ENCODE measurements around the gene INPP4A.
A peak's percentile ranks its signal among the peaks of the same experiment; 100 is the strongest.

INPP4A gene

DNA sequence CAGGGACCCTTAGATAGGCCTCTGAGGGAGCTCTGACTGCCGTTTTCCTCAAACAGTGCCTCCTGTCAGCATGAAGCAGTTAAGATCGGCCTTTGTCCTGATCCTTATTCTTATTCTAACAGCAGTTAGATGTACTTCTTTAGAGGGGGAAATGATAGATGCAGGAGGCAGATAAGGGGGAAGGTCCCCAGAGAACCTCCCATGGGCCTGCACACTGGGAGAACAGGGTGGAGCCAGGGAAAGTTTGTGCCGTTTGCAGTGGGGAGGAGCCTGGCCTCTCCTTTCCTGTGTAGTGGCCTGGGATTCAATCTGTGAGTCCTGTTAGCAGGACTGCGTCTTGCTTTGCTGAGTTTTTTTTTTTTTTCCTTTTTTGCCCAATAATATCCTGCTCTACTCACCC is 7.9 kb upstream of the INPP4A start:
- WGBS, 2 experiments (ENCODE audit: insufficient coverage in 2 of 2) = 71 to 88% methylated on average over 1 of the region's 4 CpGs
- Histone ChIP-seq H3K36me3 (ENCODE audit: control insufficient read depth, insufficient read depth, low read length) (no peaks in the 10 kb centered on the region), H3K27ac (ENCODE audit: low read depth, low read length, severe bottlenecking) (no peak overlapping the region), H3K4me1 (ENCODE audit: control insufficient read depth, insufficient read depth, low read length, poor library complexity, severe bottlenecking) (no peaks in the 10 kb centered on the region), H3K9me3 (ENCODE audit: control insufficient read depth, low read length) (no peaks in the 10 kb centered on the region), H3K4me3 (ENCODE audit: extremely low read depth, insufficient read depth, low read length, poor library complexity, severe bottlenecking) (no peak overlapping the region)

DNA sequence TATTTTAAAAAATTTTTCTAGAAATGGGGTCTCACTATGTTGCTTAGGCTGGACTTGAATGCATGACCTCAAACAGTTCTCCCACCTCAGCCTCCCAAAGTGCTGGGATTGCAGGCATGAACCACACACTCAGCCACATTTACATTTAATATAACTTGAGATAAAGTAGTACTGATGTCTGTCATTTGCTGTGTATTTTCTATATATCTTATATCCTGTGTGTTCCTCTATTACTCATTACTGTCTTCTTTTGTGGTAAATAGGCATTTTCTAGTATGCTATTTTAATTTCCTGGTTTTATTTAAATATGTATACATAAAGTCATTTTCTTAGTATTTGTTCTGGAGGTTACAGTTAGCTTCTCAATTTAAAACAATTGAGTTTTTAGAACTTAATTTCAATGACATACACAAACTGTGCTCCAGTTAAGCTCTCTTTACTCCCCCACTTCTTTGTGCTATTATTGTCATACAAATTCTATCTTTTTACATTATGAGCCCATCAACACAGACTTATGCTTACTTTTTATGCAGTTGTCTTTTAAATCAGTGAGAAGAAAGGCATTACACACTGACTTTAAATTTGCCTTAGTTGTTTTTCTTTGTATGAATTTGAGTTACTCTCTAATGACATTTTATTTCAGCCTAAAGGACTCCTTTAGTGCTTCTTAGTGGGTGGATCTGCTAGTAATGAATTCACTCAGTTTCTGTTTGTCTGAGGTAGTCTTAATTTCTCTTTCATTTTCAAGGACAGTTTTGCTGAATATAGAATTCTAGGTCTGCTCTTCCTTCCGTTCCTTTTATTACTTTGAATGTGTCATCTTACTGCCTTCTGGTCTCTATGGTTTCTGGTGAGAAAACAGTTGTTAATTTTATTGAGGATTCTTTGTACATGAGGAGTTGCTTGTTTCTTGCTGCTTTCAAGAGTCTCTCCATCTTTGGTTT is 6.2 kb upstream of the INPP4A start:
- no CpG with 5 or more reads among the region's 1 CpG for WGBS, 2 experiments (ENCODE audit: insufficient coverage in 2 of 2)
- H3K9me3 ChIP-seq (ENCODE audit: control insufficient read depth, low read length) = no peaks in the 10 kb centered on the region
- H3K36me3 ChIP-seq (ENCODE audit: control insufficient read depth, insufficient read depth, low read length) = no peaks in the 10 kb centered on the region
- H3K27ac ChIP-seq (ENCODE audit: low read depth, low read length, severe bottlenecking) = no peak overlapping the region
- no peak overlapping the region for H3K4me3 ChIP-seq (ENCODE audit: extremely low read depth, insufficient read depth, low read length, poor library complexity, severe bottlenecking)
- no peaks in the 10 kb centered on the region for H3K4me1 ChIP-seq (ENCODE audit: control insufficient read depth, insufficient read depth, low read length, poor library complexity, severe bottlenecking)

DNA sequence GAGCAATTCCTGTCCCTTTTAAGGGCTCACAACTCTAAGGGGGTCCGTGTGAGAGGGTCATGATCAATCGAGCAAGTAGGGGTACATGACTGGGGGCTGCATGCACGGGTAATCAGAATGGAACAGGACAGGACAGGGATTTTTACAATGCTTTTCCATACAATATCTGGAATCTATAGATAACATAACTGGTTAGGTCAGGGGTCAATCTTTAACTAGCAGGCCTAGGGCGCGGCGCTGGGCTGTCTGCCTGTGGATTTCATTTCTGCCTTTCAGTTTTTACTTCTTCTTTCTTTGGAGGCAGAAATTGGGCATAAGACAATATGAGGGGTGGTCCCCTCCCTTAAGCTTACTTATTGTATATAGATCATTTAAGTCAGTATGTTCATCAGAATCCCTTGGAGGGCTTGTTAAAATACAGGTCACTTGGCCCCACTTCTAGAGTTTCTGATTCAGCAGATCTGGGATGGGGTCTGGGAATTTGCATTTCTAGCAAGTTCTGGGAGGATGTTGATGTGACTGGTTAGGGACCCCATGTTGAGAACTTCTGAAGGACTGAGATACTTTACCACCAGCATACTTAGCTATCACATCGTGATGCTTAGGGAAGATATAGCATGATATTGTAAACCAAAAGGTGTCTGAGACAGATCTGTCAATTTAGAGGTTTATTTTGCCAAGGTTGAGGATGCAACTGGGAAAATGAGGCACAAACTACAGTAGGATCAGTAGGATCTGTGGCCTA is 2.8 kb upstream of the INPP4A start:
- no peaks in the 10 kb centered on the region for H3K9me3 ChIP-seq (ENCODE audit: control insufficient read depth, low read length)
- peaks cover 8% of the 10 kb centered on the region for H3K4me1 ChIP-seq (ENCODE audit: control insufficient read depth, insufficient read depth, low read length, poor library complexity, severe bottlenecking)
- H3K36me3 ChIP-seq (ENCODE audit: control insufficient read depth, insufficient read depth, low read length) = no peaks in the 10 kb centered on the region
- H3K27ac ChIP-seq (ENCODE audit: low read depth, low read length, severe bottlenecking) = peak overlapping the region; percentile 23
- no peak overlapping the region for H3K4me3 ChIP-seq (ENCODE audit: extremely low read depth, insufficient read depth, low read length, poor library complexity, severe bottlenecking)
- WGBS, 2 experiments (ENCODE audit: insufficient coverage in 2 of 2) = 67 to 100% methylated on average over 1 of the region's 7 CpGs

DNA sequence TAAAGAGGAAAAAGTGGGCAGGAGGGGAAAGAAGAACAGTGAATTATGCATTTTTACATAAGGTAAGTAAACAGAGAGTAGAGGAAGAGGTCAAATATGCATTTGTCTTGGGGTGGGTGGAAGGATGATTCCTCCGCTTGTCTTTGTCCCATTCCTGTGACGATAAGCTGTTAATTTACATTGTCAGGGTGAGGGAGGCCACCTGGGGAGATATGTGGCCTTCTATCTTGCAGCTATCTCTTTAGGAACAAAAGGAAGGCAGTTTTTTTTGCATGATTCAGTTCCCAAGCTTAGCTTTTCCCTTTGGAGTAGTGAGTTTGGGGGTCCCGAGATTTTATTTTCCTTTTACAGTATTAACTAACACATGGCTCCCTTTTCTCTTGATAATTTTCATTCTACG is 2.2 kb upstream of the INPP4A start:
- WGBS, 2 experiments (ENCODE audit: insufficient coverage in 2 of 2) = 28% methylated on average over 2 of the region's 4 CpGs; no CpG with 5 or more reads in 1 of the 2 experiments
- no peaks in the 10 kb centered on the region for H3K36me3 ChIP-seq (ENCODE audit: control insufficient read depth, insufficient read depth, low read length)
- peak overlapping the region; percentile 23 for H3K27ac ChIP-seq (ENCODE audit: low read depth, low read length, severe bottlenecking)
- H3K4me3 ChIP-seq (ENCODE audit: extremely low read depth, insufficient read depth, low read length, poor library complexity, severe bottlenecking) = no peak overlapping the region
- H3K4me1 ChIP-seq (ENCODE audit: control insufficient read depth, insufficient read depth, low read length, poor library complexity, severe bottlenecking) = peaks cover 8% of the 10 kb centered on the region
- no peaks in the 10 kb centered on the region for H3K9me3 ChIP-seq (ENCODE audit: control insufficient read depth, low read length)

DNA sequence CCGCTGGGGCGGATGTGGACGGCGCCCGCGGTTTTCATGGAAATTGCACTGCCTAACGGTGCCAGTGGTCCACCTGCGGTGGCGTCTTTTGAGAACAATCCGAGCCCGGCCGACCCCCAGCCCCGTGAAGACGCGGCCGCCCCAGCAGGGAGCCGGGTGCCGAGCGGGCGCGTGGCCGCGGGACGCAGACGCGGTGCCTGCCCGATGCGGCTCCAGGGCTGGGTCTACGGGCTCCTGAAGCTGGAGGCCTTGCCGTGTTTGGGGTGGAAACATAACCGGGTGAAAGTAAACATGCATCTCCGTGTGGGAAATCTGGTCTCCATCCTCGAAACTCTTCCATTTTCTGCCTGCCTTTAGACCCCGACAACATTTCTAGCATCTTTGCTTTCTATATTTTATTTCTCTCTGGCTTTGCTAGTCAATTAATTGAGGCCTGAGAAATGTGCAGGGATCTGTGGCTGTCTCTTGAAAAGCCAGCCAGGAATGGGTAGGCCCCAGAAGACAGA is 572 bp downstream of the INPP4A start:
- Histone ChIP-seq H3K4me3 (ENCODE audit: extremely low read depth, insufficient read depth, low read length, poor library complexity, severe bottlenecking) (peak overlapping the region; percentile 69), H3K27ac (ENCODE audit: low read depth, low read length, severe bottlenecking) (peak overlapping the region; percentile 45), H3K9me3 (ENCODE audit: control insufficient read depth, low read length) (no peaks in the 10 kb centered on the region), H3K4me1 (ENCODE audit: control insufficient read depth, insufficient read depth, low read length, poor library complexity, severe bottlenecking) (peaks cover 8% of the 10 kb centered on the region), H3K36me3 (ENCODE audit: control insufficient read depth, insufficient read depth, low read length) (no peaks in the 10 kb centered on the region)
- 0% methylated on average over 24 to 30 of the region's 34 CpGs for WGBS, 2 experiments (ENCODE audit: insufficient coverage in 2 of 2)

DNA sequence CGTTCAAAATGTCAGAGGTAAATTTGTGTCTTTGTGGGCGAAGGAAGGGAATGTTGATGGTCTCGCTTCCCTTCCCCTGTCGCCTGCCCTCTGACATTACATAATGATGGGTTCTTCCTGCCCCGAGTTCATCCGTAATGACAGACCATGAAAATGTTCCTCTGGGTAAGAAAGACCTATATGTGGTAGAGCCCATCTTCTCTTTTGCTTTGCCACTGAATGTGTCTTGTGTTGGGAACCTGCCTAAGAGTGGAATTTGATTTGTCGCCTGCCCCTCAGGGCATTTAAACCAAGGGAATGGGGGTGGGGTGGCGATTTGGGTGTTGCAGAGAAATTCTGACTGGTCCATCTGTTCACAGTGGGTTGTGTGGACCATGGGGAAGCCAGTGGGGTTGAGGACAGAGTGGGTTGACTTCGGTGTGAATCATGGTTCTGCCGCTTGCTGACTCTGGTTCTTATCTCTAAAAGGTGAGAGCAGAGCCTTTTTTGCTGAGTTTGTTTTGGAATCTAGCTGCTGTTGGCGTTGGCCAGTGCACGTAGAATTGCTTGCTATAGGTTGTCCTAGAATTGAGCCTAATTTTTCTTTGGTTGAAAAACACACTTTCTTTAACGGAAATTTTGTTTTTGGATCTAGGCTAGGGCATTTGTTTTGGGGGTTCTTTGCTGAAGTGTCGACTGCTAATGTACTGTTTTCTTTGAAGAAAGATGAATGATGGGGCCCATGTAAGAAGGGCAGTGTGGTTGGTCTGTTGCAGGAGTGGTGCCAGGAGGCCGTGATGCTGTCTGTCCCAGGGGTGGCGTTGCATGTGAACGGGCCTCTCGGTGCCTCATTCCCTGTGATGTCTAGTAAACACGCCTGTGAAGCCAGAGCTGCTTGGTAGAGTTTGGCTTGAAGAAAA is 1.3 kb downstream of the INPP4A start:
- peaks cover 8% of the 10 kb centered on the region for H3K4me1 ChIP-seq (ENCODE audit: control insufficient read depth, insufficient read depth, low read length, poor library complexity, severe bottlenecking)
- H3K36me3 ChIP-seq (ENCODE audit: control insufficient read depth, insufficient read depth, low read length) = no peaks in the 10 kb centered on the region
- 48 to 57% methylated on average over 10 to 15 of the region's 19 CpGs for WGBS, 2 experiments (ENCODE audit: insufficient coverage in 2 of 2)
- H3K9me3 ChIP-seq (ENCODE audit: control insufficient read depth, low read length) = no peaks in the 10 kb centered on the region
- peak overlapping the region; percentile 45 for H3K27ac ChIP-seq (ENCODE audit: low read depth, low read length, severe bottlenecking)
- H3K4me3 ChIP-seq (ENCODE audit: extremely low read depth, insufficient read depth, low read length, poor library complexity, severe bottlenecking) = peak overlapping the region; percentile 69

DNA sequence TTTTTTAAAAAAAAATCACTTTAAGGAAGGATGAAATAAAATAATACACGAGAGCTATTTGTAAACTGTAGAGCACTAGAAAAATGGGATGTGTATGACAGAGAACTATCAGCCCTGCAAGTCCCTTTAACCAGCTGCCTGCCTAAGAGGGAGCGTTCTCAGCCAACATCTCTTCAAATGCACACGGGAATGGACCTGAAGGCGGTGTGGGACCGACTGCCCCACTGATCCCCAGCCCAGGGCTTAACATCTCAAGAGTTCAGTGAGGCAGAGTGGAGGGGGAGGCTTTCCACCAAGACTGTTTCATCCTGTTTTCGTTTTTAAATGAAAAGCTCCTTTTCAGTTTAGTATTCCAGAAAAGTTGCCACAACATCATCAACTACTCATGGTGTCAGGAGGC is 2.2 kb downstream of the INPP4A start:
- H3K36me3 ChIP-seq (ENCODE audit: control insufficient read depth, insufficient read depth, low read length) = no peaks in the 10 kb centered on the region
- no peaks in the 10 kb centered on the region for H3K9me3 ChIP-seq (ENCODE audit: control insufficient read depth, low read length)
- 84 to 85% methylated on average over 3 to 5 of the region's 6 CpGs for WGBS, 2 experiments (ENCODE audit: insufficient coverage in 2 of 2)
- no peak overlapping the region for H3K4me3 ChIP-seq (ENCODE audit: extremely low read depth, insufficient read depth, low read length, poor library complexity, severe bottlenecking)
- H3K27ac ChIP-seq (ENCODE audit: low read depth, low read length, severe bottlenecking) = no peak overlapping the region
- peaks cover 8% of the 10 kb centered on the region for H3K4me1 ChIP-seq (ENCODE audit: control insufficient read depth, insufficient read depth, low read length, poor library complexity, severe bottlenecking)

DNA sequence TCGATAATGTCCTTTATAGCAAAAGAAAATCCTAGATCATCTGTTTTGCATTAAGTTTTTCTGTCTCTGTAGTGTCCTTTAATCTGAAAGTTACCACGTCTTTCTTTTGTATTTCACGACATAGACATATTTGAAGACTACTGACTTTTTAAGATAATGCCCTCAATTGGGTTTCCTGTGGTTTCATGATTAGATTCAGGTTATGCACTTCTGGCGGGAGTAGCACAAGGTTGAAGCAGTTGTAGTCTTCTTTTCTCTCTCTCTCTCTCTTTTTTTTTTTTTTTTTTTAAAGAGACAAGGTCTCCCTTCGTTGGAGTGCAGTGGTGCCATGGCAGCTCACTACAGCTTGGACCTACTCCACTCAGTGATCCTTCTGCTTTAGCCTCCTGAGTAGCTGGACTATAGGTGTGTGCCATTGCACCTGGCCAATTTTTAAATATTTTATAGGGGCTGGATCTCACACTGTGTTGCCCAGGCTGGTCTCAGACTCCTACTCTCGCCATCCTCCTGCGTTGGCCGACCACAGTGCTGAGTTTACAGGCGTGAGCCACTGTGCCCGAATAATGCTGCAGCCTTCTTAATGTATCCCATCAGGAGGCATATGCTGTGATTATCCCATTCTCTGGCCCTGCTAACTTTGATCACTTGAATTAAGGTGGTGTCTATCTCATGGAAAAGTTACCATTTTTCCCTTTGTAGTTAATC is 3.9 kb downstream of the INPP4A start:
- Histone ChIP-seq H3K9me3 (ENCODE audit: control insufficient read depth, low read length) (no peaks in the 10 kb centered on the region), H3K27ac (ENCODE audit: low read depth, low read length, severe bottlenecking) (no peak overlapping the region), H3K4me3 (ENCODE audit: extremely low read depth, insufficient read depth, low read length, poor library complexity, severe bottlenecking) (no peak overlapping the region), H3K36me3 (ENCODE audit: control insufficient read depth, insufficient read depth, low read length) (no peaks in the 10 kb centered on the region), H3K4me1 (ENCODE audit: control insufficient read depth, insufficient read depth, low read length, poor library complexity, severe bottlenecking) (peaks cover 8% of the 10 kb centered on the region)
- 88 to 90% methylated on average over 5 to 6 of the region's 10 CpGs for WGBS, 2 experiments (ENCODE audit: insufficient coverage in 2 of 2)

DNA sequence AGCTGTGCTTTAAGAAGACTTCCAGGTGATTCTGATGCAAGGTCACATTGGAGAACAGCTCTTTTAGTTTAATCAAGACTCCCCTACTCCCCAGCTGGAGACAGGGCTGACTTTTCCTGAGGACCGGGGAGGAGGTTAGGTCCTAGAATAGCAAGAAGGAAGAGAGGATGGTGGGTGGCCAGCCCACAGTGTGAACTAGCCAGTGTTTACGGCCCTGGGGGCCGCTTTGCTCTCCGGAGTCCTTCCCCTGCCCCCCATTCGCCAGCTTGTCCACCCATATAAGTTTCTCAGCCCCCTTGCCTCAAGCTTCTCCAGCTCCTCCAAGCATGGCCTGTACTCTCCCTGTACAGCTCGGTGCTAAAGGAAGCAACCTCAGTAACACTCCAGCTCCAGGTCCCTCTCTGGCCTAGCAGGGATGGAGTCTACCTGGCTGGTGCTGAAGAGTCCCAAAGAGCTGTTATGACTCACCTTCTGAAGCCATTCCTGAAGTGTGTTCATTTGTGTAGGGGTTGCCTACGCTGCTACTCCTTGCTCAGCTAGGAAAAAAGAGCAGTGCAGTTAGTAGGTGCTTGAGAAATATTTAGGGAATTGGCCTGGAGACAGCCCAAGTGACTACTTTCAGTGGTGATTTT is 7.9 kb downstream of the INPP4A start:
- no peak overlapping the region for H3K4me3 ChIP-seq (ENCODE audit: extremely low read depth, insufficient read depth, low read length, poor library complexity, severe bottlenecking)
- no peak overlapping the region for H3K27ac ChIP-seq (ENCODE audit: low read depth, low read length, severe bottlenecking)
- H3K36me3 ChIP-seq (ENCODE audit: control insufficient read depth, insufficient read depth, low read length) = peaks cover 12% of the 10 kb centered on the region
- H3K4me1 ChIP-seq (ENCODE audit: control insufficient read depth, insufficient read depth, low read length, poor library complexity, severe bottlenecking) = peaks cover 30% of the 10 kb centered on the region
- WGBS, 2 experiments (ENCODE audit: insufficient coverage in 2 of 2) = 100% methylated on average over 3 to 5 of the region's 7 CpGs
- no peaks in the 10 kb centered on the region for H3K9me3 ChIP-seq (ENCODE audit: control insufficient read depth, low read length)

Data from mesodermal cell (in vitro differentiated cells).